22Rv1 (cell line): ENCODE results near the gene RBM14.

Source experiments
- ZFX ChIP-seq: fragments of 450-650 bp; IDR thresholded peaks from 2 replicates; pipeline ENCODE4 v1.6.1; 2017; ENCODE audit warnings: antibody characterized with exemption, borderline replicate concordance
- TF ChIP-seq, protein P1 (sequence below): fragments of 450-650 bp; IDR thresholded peaks from 2 replicates; pipeline ENCODE4 v1.5.1; 2017; ENCODE audit warnings: mild to moderate bottlenecking

DNA sequence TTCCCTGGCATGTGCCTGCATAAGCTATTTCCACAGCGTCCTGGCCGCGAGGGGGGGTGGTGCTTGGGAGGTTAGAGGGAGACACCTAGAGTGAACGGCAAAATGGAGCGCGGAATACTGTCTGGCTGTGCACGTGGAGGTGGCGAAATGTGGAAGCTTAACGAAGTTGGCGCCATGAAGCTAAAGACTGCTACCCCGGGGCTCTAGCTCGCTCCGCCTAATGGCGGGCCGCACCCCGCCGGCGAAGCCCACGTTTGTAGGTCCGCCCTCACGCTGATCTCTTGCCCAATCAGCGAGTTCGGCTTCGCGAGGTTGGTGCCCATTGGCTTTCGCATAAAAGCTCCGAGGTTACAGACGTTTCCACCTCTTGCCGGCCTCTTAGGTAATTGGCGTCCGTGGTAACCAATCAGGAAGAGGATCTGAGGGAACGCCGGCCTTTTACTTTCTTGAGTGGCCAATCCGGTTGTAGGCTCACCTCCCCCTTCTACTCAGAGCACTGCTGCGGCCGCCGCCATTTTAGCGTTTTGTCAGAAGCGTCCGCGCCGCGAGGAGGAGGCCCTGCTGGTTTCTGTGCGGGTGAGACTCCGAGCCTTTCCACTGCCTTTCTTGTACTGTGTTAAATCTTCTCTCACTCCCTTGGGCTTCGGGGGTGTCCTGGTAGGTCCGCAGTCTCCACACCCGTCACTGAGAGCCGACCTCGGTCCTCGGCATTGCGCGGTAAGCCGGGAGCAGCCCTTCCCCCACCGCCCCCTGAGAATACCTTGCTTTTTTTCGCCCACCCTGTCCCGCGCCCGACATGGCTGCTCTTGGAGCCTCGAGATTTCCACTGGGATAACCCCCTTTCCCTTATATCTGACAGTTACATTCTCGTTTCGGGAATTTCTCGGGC lies 22.0 kb downstream of the RBM14 start, which contains the start of gene RBM4:
- TF ChIP-seq, protein P1, sequence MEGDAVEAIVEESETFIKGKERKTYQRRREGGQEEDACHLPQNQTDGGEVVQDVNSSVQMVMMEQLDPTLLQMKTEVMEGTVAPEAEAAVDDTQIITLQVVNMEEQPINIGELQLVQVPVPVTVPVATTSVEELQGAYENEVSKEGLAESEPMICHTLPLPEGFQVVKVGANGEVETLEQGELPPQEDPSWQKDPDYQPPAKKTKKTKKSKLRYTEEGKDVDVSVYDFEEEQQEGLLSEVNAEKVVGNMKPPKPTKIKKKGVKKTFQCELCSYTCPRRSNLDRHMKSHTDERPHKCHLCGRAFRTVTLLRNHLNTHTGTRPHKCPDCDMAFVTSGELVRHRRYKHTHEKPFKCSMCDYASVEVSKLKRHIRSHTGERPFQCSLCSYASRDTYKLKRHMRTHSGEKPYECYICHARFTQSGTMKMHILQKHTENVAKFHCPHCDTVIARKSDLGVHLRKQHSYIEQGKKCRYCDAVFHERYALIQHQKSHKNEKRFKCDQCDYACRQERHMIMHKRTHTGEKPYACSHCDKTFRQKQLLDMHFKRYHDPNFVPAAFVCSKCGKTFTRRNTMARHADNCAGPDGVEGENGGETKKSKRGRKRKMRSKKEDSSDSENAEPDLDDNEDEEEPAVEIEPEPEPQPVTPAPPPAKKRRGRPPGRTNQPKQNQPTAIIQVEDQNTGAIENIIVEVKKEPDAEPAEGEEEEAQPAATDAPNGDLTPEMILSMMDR = peak; percentile 29; the same call in 1 of the 2 replicates
- no peak for TF ChIP-seq ZFX
